GM12865 (cell line): Measurements from ENCODE around the gene DLST.

Source experiments
- DNase-seq: peaks from one replicate; pipeline ENCODE4 v3.0.0; 2010; ENCODE audit warnings: low read depth
- H3K4me3 ChIP-seq: 2 replicates; pipeline ENCODE4 v1.5.1; 2011; ENCODE audit warnings: mild to moderate bottlenecking, low read depth, low read length, control low read depth
- TF ChIP-seq, protein P1 (sequence below): IDR thresholded peaks from 2 replicates; pipeline ENCODE4 v1.5.1; 2011; ENCODE audit warnings: low read length, control low read depth, low read depth, inconsistent platforms; ENCODE audit not compliant: insufficient read depth; ENCODE audit errors: missing control alignments

The DLST gene

GRCh38 chr14:74904635-74905503 lies 23.2 kb downstream of the DLST start:
- DNase-seq = no peak
- H3K4me3 ChIP-seq = no peak overlapping the region
- TF ChIP-seq, protein P1, sequence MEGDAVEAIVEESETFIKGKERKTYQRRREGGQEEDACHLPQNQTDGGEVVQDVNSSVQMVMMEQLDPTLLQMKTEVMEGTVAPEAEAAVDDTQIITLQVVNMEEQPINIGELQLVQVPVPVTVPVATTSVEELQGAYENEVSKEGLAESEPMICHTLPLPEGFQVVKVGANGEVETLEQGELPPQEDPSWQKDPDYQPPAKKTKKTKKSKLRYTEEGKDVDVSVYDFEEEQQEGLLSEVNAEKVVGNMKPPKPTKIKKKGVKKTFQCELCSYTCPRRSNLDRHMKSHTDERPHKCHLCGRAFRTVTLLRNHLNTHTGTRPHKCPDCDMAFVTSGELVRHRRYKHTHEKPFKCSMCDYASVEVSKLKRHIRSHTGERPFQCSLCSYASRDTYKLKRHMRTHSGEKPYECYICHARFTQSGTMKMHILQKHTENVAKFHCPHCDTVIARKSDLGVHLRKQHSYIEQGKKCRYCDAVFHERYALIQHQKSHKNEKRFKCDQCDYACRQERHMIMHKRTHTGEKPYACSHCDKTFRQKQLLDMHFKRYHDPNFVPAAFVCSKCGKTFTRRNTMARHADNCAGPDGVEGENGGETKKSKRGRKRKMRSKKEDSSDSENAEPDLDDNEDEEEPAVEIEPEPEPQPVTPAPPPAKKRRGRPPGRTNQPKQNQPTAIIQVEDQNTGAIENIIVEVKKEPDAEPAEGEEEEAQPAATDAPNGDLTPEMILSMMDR = no peak

DNA sequence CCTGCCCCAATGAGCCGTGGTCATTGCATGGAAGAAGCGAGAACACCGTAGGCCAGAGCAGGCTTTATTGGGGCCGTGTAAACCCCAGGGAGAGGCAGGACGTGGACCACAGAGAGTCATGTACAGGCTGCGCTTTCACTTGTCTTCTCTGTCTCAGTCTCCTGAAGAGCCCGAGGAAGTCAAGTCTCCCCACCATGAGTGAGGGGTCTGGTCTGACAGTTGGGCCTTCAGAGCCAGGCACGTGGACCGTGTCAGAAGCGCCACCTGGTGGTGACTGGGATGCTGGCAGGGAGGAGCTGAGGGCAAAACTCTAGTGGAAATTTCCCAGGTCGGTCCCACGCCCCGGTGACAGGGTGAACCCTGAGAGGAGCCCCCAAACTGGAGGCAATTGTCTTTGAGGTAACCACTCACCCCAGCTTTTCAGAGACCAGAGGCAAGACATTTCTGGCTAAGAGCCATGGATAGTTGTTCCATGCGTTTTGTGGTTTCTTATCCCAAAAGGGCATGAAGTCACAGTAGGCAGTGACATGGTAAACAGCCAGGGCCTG lies 24.0 kb downstream of the DLST start:
- TF ChIP-seq, protein P1 = peak; percentile 97
- no peak overlapping the region for H3K4me3 ChIP-seq
- peak; percentile 69 for DNase-seq

GRCh38 chr14:74906925-74907521 lies 25.3 kb downstream of the DLST start:
- no peak for DNase-seq
- TF ChIP-seq, protein P1 = peak; percentile 27
- no peak overlapping the region for H3K4me3 ChIP-seq

GRCh38 chr14:74907744-74908143 lies 26.0 kb downstream of the DLST start:
- DNase-seq = no peak
- TF ChIP-seq, protein P1 = no peak
- H3K4me3 ChIP-seq = no peak overlapping the region

DNA sequence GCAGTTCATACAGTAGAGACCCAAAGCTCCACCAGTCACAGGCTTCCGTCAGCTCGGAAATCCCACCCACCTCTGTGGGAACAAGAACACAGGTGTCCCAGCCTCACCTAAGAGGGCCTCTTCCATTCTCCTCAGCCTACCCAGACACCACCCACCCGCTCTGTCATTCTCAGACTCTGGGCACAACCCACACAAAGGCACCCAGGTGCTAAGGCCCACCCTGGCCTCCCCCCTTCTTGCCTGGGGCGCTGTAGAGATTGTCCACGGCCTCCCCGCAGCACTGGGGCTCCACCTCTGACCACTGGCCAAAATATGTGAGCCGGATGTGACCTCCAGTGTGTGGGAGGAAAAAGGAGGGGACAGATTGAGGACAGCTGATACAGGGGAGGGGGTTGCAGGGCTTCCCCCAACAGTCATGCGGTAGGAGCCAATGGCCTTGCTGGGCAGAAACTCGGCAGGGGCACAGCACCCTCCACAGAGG lies 27.2 kb downstream of the DLST start:
- TF ChIP-seq, protein P1 = no peak

DNA sequence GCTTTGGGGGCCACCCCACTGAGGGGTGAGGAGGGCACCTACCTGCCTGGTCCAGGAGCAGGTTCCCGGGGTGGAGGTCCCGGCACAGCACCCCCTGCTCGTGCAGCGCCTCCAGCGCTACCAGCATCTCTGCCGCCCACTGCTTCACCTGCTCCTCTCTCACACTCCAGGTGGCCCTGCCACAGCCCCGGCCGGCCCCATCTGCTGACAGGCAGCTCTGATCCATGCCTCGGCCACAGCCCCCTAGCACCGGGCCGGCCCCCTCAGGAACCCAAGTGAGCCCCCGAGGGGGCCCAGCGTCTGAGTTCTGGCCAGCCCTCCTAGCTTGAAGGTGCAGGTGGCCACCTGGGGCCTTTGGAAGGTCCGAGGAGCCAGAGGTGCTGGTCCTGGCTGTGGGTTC lies 27.8 kb downstream of the DLST start:
- TF ChIP-seq, protein P1 = no peak

More for the DNA sequence above, 27.2 kb downstream of the DLST start:
- no peak for DNase-seq
- no peak overlapping the region for H3K4me3 ChIP-seq

More for the DNA sequence above, 27.8 kb downstream of the DLST start:
- no peak overlapping the region for H3K4me3 ChIP-seq
- DNase-seq = no peak
